B cell (primary cell): ENCODE results near the gene PDHA1. TPM values are rescaled to one million over a fixed set of nuclear protein-coding genes. Genes with fewer than 3 reads are reported as not detected.

Experiments
- ATAC-seq: fragments of 200-7000 bp; cut with Tn5 transposase; one replicate; pipeline ENCODE4 v1.10.0; 2021; ENCODE audit warnings: low read depth, mild to moderate bottlenecking, moderate number of reproducible peaks, moderate library complexity
- CTCF ChIA-PET: fragments of 350-600 bp; sonication (Branson Sonifier 250); formaldehyde crosslinking; loops from one replicate; lab custom pipeline; 2021; ENCODE audit warnings: antibody characterized with exemption, inconsistent platforms; lab: Charles Lee
- POLR2A ChIA-PET: fragments of 350-600 bp; sonication (Branson Sonifier 250); formaldehyde crosslinking; loops from one replicate; lab custom pipeline; 2021; ENCODE audit warnings: antibody characterized with exemption; lab: Charles Lee
- DNase-seq: peaks from one replicate; pipeline ENCODE4 v3.0.0; 2013
- H2AFZ ChIP-seq: 2 replicates; pipeline ENCODE4 v1.6.1; 2012; ENCODE audit warnings: mild to moderate bottlenecking, low read depth, low read length; ENCODE audit not compliant: insufficient read depth, poor library complexity, severe bottlenecking
- H3K27ac ChIP-seq, 2 donors: 1 replicate in 1 of 2; 2 replicates in 1 of 2; pipeline ENCODE4 v1.5.1; 2012 to 2013; ENCODE audit warnings: low read length in 2 of 2, mild to moderate bottlenecking in 2 of 2, moderate library complexity in 1 of 2
- H3K27me3 ChIP-seq, 4 experiments: fragments of 200-600 bp in 1 of 4; sonication (generic) in 1 of 4; replicated peaks in 1 of 4; 1 replicate in 2 of 4; 2 replicates in 2 of 4; pipeline versions ENCODE4 v1.6.1 to v1.7.0; 2013 to 2016; ENCODE audit warnings: low read length in 3 of 4, mild to moderate bottlenecking in 2 of 4, mixed read lengths in 1 of 4, moderate library complexity in 1 of 4; ENCODE audit not compliant: insufficient read depth in 4 of 4, control insufficient read depth in 3 of 4; ENCODE audit errors: control extremely low read depth in 1 of 4
- H3K36me3 ChIP-seq, 2 experiments: replicated peaks in 1 of 2; 1 replicate in 1 of 2; 2 replicates in 1 of 2; pipeline versions ENCODE4 v1.6.1 to v1.7.1; 2013; ENCODE audit warnings: low read length in 1 of 2; ENCODE audit not compliant: insufficient read depth in 2 of 2, control insufficient read depth in 1 of 2; ENCODE audit errors: control extremely low read depth in 1 of 2, extremely low read depth in 1 of 2
- H3K4me1 ChIP-seq, 2 donors: fragments of 200-600 bp in 1 of 2; sonication (generic) in 1 of 2; 1 replicate in 1 of 2; 2 replicates in 1 of 2; pipeline versions ENCODE4 v1.5.1 to v1.6.1; 2013 to 2017; ENCODE audit warnings: low read length in 2 of 2; ENCODE audit not compliant: control insufficient read depth in 2 of 2, insufficient read depth in 2 of 2
- H3K4me2 ChIP-seq: replicated peaks from 2 replicates; pipeline ENCODE3; 2012; ENCODE audit warnings: mild to moderate bottlenecking, low read depth, low read length; ENCODE audit not compliant: poor library complexity, severe bottlenecking
- H3K4me3 ChIP-seq, 5 experiments: fragments of 200-600 bp in 1 of 5; sonication (generic) in 1 of 5; 1 replicate in 3 of 5; 2 replicates in 2 of 5; pipeline versions ENCODE4 v1.5.1 to v1.7.0; 2011 to 2016; ENCODE audit warnings: low read length in 4 of 5, mild to moderate bottlenecking in 4 of 5, low read depth in 2 of 5, control low read depth in 1 of 5, moderate library complexity in 1 of 5; ENCODE audit not compliant: insufficient read depth in 1 of 5; ENCODE audit errors: control extremely low read depth in 1 of 5, extremely low read depth in 1 of 5
- H3K79me2 ChIP-seq: fragments of 200-600 bp; sonication (generic); one replicate; pipeline ENCODE4 v1.6.0; 2016; ENCODE audit warnings: low read length; ENCODE audit not compliant: control insufficient read depth, insufficient read depth
- H3K9ac ChIP-seq: fragments of 200-600 bp; sonication (generic); 2 replicates; pipeline ENCODE4 v1.6.1; 2017; ENCODE audit warnings: mild to moderate bottlenecking, low read length, moderate library complexity
- H3K9me3 ChIP-seq, 3 donors: one replicate each; pipeline versions ENCODE4 v1.6.1 to v1.7.1; 2013; ENCODE audit warnings: low read length in 2 of 3; ENCODE audit not compliant: control insufficient read depth in 2 of 3, insufficient read depth in 1 of 3; ENCODE audit errors: control extremely low read depth in 1 of 3
- H4K20me1 ChIP-seq: 2 replicates; pipeline ENCODE4 v1.6.0; 2012; ENCODE audit warnings: mild to moderate bottlenecking, low read length; ENCODE audit not compliant: insufficient read depth, control insufficient read depth, poor library complexity, severe bottlenecking
- H3K27ac Mint-ChIP-seq: one replicate; pipeline ENCODE4 v1.8.0; 2021; ENCODE audit warnings: mixed read lengths
- H3K27me3 Mint-ChIP-seq: one replicate; pipeline ENCODE4 v1.8.0; 2021; ENCODE audit warnings: mixed read lengths
- H3K4me1 Mint-ChIP-seq: one replicate; pipeline ENCODE4 v1.8.0; 2021; ENCODE audit warnings: mixed read lengths
- H3K4me3 Mint-ChIP-seq: one replicate; pipeline ENCODE4 v1.8.0; 2021; ENCODE audit warnings: mixed read lengths
- H3K9me3 Mint-ChIP-seq: one replicate; pipeline ENCODE4 v1.8.0; 2022; ENCODE audit warnings: mixed read lengths; ENCODE audit not compliant: insufficient read depth
- EZH2 ChIP-seq: IDR thresholded peaks from 2 replicates; pipeline ENCODE4 v1.6.1; 2012; ENCODE audit warnings: borderline replicate concordance, low read depth, mild to moderate bottlenecking, moderate library complexity, low read length; ENCODE audit not compliant: insufficient read depth, poor library complexity, severe bottlenecking
- WGBS: methylation state at CpG from one replicate; pipeline ENCODE4 v1.1.5; 2013; ENCODE audit warnings: missing lambda C conversion rate; ENCODE audit not compliant: insufficient coverage; 5-methylcytosine and 5-hydroxymethylcytosine counted together
- intact Hi-C: fragments of 100-400 bp; cut with micrococcal nuclease; formaldehyde crosslinking; loops from one replicate; pipeline ENCODE4 v1.10.0; 2022
- polyA plus RNA-seq: library from polyadenylated mRNA; depleted of rRNA; stranded (reverse); fragments of >200 nt; gene quantifications from 2 replicates; pipeline ENCODE4 v1.2.3, GENCODE V29; 2012
- total RNA-seq, 2 donors: library from RNA; stranded (reverse); fragments of 120-200 nt in 1 of 2; gene quantifications; 1 replicate in 1 of 2; 2 replicates in 1 of 2; pipeline versions ENCODE4 v1.2.3 to v1.2.4, GENCODE V29; 2013 to 2022
- TF ChIP-seq, protein P1 (sequence below): fragments of 200-600 bp; IDR thresholded peaks from one replicate; pipeline ENCODE4 v1.8.0; 2022; ENCODE audit warnings: antibody characterized with exemption, mild to moderate bottlenecking

The PDHA1 gene
- total and polyA plus RNA-seq, 2 donors (not counting 1 experiment from before 2014, with no cell fraction given): 82.4 to 106 TPM

DNA sequence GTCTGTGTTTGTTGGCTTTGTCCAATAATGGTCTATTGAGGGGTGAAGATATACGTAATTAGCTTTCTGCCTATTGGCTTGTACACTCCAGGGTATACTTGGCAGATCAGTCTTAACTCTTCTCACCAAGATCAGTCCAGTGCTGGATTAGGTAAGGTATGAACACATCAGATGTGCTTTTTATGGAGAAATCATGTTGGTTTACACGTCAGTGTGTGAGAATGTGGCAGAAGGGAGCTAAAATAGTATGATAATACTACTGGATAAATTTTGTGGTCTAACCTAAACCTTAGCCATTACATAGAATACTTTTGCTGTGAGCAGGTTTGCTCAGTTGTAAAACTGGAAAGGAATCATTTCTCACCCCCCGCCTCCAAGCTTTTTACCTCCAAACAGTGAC lies 4.2 kb downstream of the PDHA1 start:
- ChIA-PET CTCF (no interaction called here), POLR2A (no interaction called here)
- intact Hi-C loops: loop anchor here (10.0 kb wide), 1 partner anchor 673 kb away; the partner anchor contains the start of gene RS1
- Histone ChIP-seq H3K9ac (no peak overlapping the region), H3K27ac (no peak overlapping the region), H3K4me3 (no peak overlapping the region), H3K4me2 (no peak overlapping the region), H4K20me1 (no peaks in the 10 kb centered on the region), H3K36me3 (peaks cover 0 to 20% of the 10 kb centered on the region in 2 experiments), H3K9me3 (no peaks in the 10 kb centered on the region), H3K79me2 (peaks cover 17% of the 10 kb centered on the region), H2AFZ (no peak overlapping the region), H3K4me1 (peaks cover 13 to 28% of the 10 kb centered on the region in 2 donors), H3K27me3 (no peaks in the 10 kb centered on the region)
- Mint-ChIP-seq H3K4me3 (no peak overlapping the region), H3K27me3 (no peaks in the 10 kb centered on the region), H3K27ac (no peak overlapping the region), H3K4me1 (peaks cover 32% of the 10 kb centered on the region), H3K9me3 (no peaks in the 10 kb centered on the region)
- ATAC-seq (no peak), DNase-seq (no peak)
- no CpG with 5 or more reads among the region's 3 CpGs for WGBS
- no peak for TF ChIP-seq EZH2
- TF ChIP-seq, protein P1, sequence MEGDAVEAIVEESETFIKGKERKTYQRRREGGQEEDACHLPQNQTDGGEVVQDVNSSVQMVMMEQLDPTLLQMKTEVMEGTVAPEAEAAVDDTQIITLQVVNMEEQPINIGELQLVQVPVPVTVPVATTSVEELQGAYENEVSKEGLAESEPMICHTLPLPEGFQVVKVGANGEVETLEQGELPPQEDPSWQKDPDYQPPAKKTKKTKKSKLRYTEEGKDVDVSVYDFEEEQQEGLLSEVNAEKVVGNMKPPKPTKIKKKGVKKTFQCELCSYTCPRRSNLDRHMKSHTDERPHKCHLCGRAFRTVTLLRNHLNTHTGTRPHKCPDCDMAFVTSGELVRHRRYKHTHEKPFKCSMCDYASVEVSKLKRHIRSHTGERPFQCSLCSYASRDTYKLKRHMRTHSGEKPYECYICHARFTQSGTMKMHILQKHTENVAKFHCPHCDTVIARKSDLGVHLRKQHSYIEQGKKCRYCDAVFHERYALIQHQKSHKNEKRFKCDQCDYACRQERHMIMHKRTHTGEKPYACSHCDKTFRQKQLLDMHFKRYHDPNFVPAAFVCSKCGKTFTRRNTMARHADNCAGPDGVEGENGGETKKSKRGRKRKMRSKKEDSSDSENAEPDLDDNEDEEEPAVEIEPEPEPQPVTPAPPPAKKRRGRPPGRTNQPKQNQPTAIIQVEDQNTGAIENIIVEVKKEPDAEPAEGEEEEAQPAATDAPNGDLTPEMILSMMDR: no peak

- Histone ChIP-seq H4K20me1 (no peaks in the 10 kb centered on the region), H3K4me2 (no peak overlapping the region), H2AFZ (no peak overlapping the region), H3K4me1 (peaks cover 13 to 22% of the 10 kb centered on the region in 2 donors), H3K27me3 (no peaks in the 10 kb centered on the region), H3K4me3 (no peak overlapping the region), H3K27ac (no peak overlapping the region), H3K36me3 (peaks cover 0 to 27% of the 10 kb centered on the region in 2 experiments), H3K9me3 (no peaks in the 10 kb centered on the region), H3K79me2 (peaks cover 13% of the 10 kb centered on the region), H3K9ac (no peak overlapping the region)
- intact Hi-C loops: loop anchor here (10.0 kb wide), 1 partner anchor 674 kb away; the partner anchor contains the start of gene RS1
- Mint-ChIP-seq H3K27me3 (no peaks in the 10 kb centered on the region), H3K4me3 (no peak overlapping the region), H3K4me1 (peaks cover 27% of the 10 kb centered on the region), H3K27ac (no peak overlapping the region), H3K9me3 (no peaks in the 10 kb centered on the region)
- ChIA-PET CTCF (no interaction called here), POLR2A (no interaction called here)
- WGBS: no CpG with 5 or more reads among the region's 2 CpGs
- TF ChIP-seq EZH2: no peak
- TF ChIP-seq, protein P1: no peak
- DNase-seq (no peak), ATAC-seq (no peak)
Measured at GRCh38 chrX:19349264-19349663, 5.5 kb downstream of the PDHA1 start.
